PC-3 (cell line): Measurements from ENCODE around the gene GRIN3A. TPM values are rescaled to one million over a fixed set of nuclear protein-coding genes. Genes with fewer than 3 reads are reported as not detected.

ENCODE experiments used
- ATAC-seq: fragments of 200-7000 bp; cut with Tn5 transposase; 2 replicates; pipeline ENCODE4 v1.9.1; 2020; ENCODE audit warnings: mild to moderate bottlenecking, moderate library complexity
- BruUV-seq: library from RNA; stranded (reverse); fragments of 400-500 nt; replicated peaks from 2 replicates; lab custom pipeline; 2021; lab: Mats Ljungman, UMichigan
- CTCF ChIA-PET: fragments of 300-600 bp; sonication (Branson Sonifier 250); formaldehyde crosslinking; loops from one replicate; lab custom pipeline; 2022; ENCODE audit warnings: antibody characterized with exemption; lab: Charles Lee
- POLR2A ChIA-PET: fragments of 300-600 bp; sonication (Branson Sonifier 250); formaldehyde crosslinking; loops from one replicate; lab custom pipeline; 2022; ENCODE audit warnings: antibody characterized with exemption; ENCODE audit not compliant: unreplicated experiment; lab: Charles Lee
- DNase-seq: peaks from one replicate; pipeline ENCODE4 v3.0.0-alpha.2; 2015
- H2AFZ ChIP-seq: fragments of 300-600 bp; sonication (generic); 2 replicates; pipeline ENCODE4 v1.6.0; 2016; ENCODE audit warnings: antibody characterized with exemption, low read length
- H3F3A ChIP-seq: fragments of 300-600 bp; sonication (generic); one replicate; pipeline ENCODE4 v1.6.0; 2017; ENCODE audit warnings: antibody characterized with exemption, low read length, control low read depth, mild to moderate bottlenecking; ENCODE audit not compliant: unreplicated experiment
- H3K27ac ChIP-seq: fragments of 300-600 bp; sonication (generic); 2 replicates; pipeline ENCODE4 v1.5.1; 2016; ENCODE audit warnings: mild to moderate bottlenecking, low read length
- H3K27me3 ChIP-seq: fragments of 300-600 bp; sonication (generic); 2 replicates; pipeline ENCODE4 v1.6.1; 2016; ENCODE audit warnings: low read length, mixed read lengths
- H3K36me3 ChIP-seq: fragments of 300-600 bp; sonication (generic); 2 replicates; pipeline ENCODE4 v1.6.1; 2016; ENCODE audit warnings: low read depth, mixed run types, low read length, mixed read lengths
- H3K4me1 ChIP-seq: fragments of 300-600 bp; sonication (generic); 2 replicates; pipeline ENCODE4 v1.5.1; 2016; ENCODE audit warnings: low read length; ENCODE audit not compliant: insufficient read depth
- H3K4me2 ChIP-seq: fragments of 300-600 bp; sonication (generic); 2 replicates; pipeline ENCODE4 v1.6.0; 2016; ENCODE audit warnings: low read length
- H3K4me3 ChIP-seq: fragments of 300-600 bp; sonication (generic); 2 replicates; pipeline ENCODE4 v1.5.1; 2016; ENCODE audit warnings: mild to moderate bottlenecking, low read length, mixed read lengths
- H3K79me2 ChIP-seq: fragments of 300-600 bp; sonication (generic); 2 replicates; pipeline ENCODE4 v1.6.1; 2017; ENCODE audit warnings: low read length, mixed read lengths
- H3K9ac ChIP-seq: fragments of 300-600 bp; sonication (generic); 2 replicates; pipeline ENCODE4 v1.6.0; 2016; ENCODE audit warnings: mild to moderate bottlenecking, low read length
- H3K9me2 ChIP-seq: fragments of 300-600 bp; sonication (generic); replicated peaks from 2 replicates; pipeline ENCODE4 v1.6.1; 2016; ENCODE audit warnings: mixed run types, low read length, mixed read lengths
- H3K9me3 ChIP-seq: fragments of 300-600 bp; sonication (generic); 2 replicates; pipeline ENCODE4 v1.6.1; 2016; ENCODE audit warnings: low read length, mixed read lengths
- H4K20me1 ChIP-seq: fragments of 300-600 bp; sonication (generic); 2 replicates; pipeline ENCODE4 v1.6.1; 2016; ENCODE audit warnings: low read length, mixed read lengths
- EZH2 ChIP-seq: fragments of 300-600 bp; sonication (generic); IDR thresholded peaks from one replicate; pipeline ENCODE4 v1.6.1; 2017; ENCODE audit warnings: antibody characterized with exemption, mild to moderate bottlenecking, low read length; ENCODE audit not compliant: unreplicated experiment
- EZH2phosphoT487 ChIP-seq: fragments of 300-600 bp; sonication (generic); IDR thresholded peaks from 2 replicates; pipeline ENCODE4 v1.6.1; 2018; ENCODE audit warnings: mild to moderate bottlenecking, antibody characterized with exemption, low read length, borderline replicate concordance
- intact Hi-C: fragments of 100-400 bp; cut with micrococcal nuclease; formaldehyde crosslinking; loops from 2 replicates; pipeline ENCODE4 v1.9.0; 2023
- total RNA-seq: library from RNA; depleted of rRNA; stranded (reverse); fragments of >200 nt; gene quantifications from 2 replicates; pipeline ENCODE4 v1.2.3, GENCODE V29; 2014
- TF ChIP-seq, protein P1 (sequence below): fragments of 300-600 bp; sonication (generic); conservative IDR thresholded peaks from 2 replicates; pipeline ENCODE4 v1.5.1; 2017; ENCODE audit warnings: antibody characterized with exemption, low read depth, mild to moderate bottlenecking, low read length

Gene GRIN3A
- total RNA-seq, 1 experiment from 2014 or later: not detected

- H3K4me2 ChIP-seq: no peak overlapping the region
- DNase-seq (peak; percentile 62), ATAC-seq (peak; percentile 46)
- no peak for TF ChIP-seq EZH2phosphoT487
- TF ChIP-seq, protein P1, sequence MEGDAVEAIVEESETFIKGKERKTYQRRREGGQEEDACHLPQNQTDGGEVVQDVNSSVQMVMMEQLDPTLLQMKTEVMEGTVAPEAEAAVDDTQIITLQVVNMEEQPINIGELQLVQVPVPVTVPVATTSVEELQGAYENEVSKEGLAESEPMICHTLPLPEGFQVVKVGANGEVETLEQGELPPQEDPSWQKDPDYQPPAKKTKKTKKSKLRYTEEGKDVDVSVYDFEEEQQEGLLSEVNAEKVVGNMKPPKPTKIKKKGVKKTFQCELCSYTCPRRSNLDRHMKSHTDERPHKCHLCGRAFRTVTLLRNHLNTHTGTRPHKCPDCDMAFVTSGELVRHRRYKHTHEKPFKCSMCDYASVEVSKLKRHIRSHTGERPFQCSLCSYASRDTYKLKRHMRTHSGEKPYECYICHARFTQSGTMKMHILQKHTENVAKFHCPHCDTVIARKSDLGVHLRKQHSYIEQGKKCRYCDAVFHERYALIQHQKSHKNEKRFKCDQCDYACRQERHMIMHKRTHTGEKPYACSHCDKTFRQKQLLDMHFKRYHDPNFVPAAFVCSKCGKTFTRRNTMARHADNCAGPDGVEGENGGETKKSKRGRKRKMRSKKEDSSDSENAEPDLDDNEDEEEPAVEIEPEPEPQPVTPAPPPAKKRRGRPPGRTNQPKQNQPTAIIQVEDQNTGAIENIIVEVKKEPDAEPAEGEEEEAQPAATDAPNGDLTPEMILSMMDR: peak; percentile 68
- no peaks in the 10 kb centered on the region for H3F3A ChIP-seq
- H3K27ac ChIP-seq: no peak overlapping the region
- no peak overlapping the region for H3K4me3 ChIP-seq
- ChIA-PET CTCF (no interaction called here), POLR2A (no interaction called here)
- H3K27me3 ChIP-seq: peaks cover 10% of the 10 kb centered on the region; the same call in 1 of the 2 replicates
- no peaks in the 10 kb centered on the region for H3K79me2 ChIP-seq
- no peak overlapping the region for H3K9ac ChIP-seq
- intact Hi-C loops: no loop called here
- H3K9me3 ChIP-seq: no peaks in the 10 kb centered on the region
- BruUV-seq: no TSS peak
- H2AFZ ChIP-seq: no peak overlapping the region
- H4K20me1 ChIP-seq: no peaks in the 10 kb centered on the region
- H3K36me3 ChIP-seq: no peaks in the 10 kb centered on the region
- H3K9me2 ChIP-seq: no peaks in the 10 kb centered on the region
- H3K4me1 ChIP-seq: no peaks in the 10 kb centered on the region
Measured at GRCh38 chr9:101601904-101602765, 136.3 kb downstream of the GRIN3A start.

- Histone ChIP-seq H3K27ac (no peak within 1 kb of the TSS), H3K36me3 (no peaks in the 10 kb centered on the region), H3K4me1 (peaks cover under 1% of the 10 kb centered on the region; the same call in 1 of the 2 replicates), H3K4me2 (no peak within 1 kb of the TSS), H3K4me3 (no peak within 1 kb of the TSS), H3F3A (no peaks in the 10 kb centered on the region), H3K27me3 (peaks cover 12% of the 10 kb centered on the region; the same call in 1 of the 2 replicates), H3K79me2 (no peaks in the 10 kb centered on the region), H3K9me3 (no peaks in the 10 kb centered on the region), H3K9me2 (no peaks in the 10 kb centered on the region), H3K9ac (no peak within 1 kb of the TSS), H2AFZ (no peak within 1 kb of the TSS), H4K20me1 (no peaks in the 10 kb centered on the region)
- TF ChIP-seq EZH2phosphoT487: no peak
- TF ChIP-seq, protein P1: no peak
- no peak for TF ChIP-seq EZH2
- intact Hi-C loops: no loop called here
- DNase-seq (no peak), ATAC-seq (no peak)
- no TSS peak for BruUV-seq
- ChIA-PET POLR2A (no interaction called here), CTCF (no interaction called here)
Measured at GRCh38 chr9:101594796-101595195, 143.7 kb downstream of the GRIN3A start, which contains the start of gene PPP3R2. Gene PPP3R2, minus strand, starts transcription at chr9:101594969. Its CDS starts 48 bp downstream, at chr9:101594921.

GRCh38 chr9:101593345-101593744 is 145.1 kb downstream of the GRIN3A start:
- ATAC-seq (no peak), DNase-seq (no peak)
- Histone ChIP-seq H3K9me3 (no peaks in the 10 kb centered on the region), H3K27me3 (peaks cover 12% of the 10 kb centered on the region; the same call in 1 of the 2 replicates), H3K79me2 (no peaks in the 10 kb centered on the region), H3K4me1 (peaks cover 3% of the 10 kb centered on the region; the same call in 1 of the 2 replicates), H3K36me3 (no peaks in the 10 kb centered on the region), H3K4me3 (no peak overlapping the region), H3K9me2 (no peaks in the 10 kb centered on the region), H2AFZ (no peak overlapping the region), H3K4me2 (no peak overlapping the region), H3K9ac (no peak overlapping the region), H3K27ac (no peak overlapping the region), H3F3A (no peaks in the 10 kb centered on the region), H4K20me1 (no peaks in the 10 kb centered on the region)
- ChIA-PET CTCF (no interaction called here), POLR2A (no interaction called here)
- intact Hi-C loops: no loop called here
- no peak for TF ChIP-seq EZH2
- TF ChIP-seq, protein P1: no peak
- no peak for TF ChIP-seq EZH2phosphoT487
- BruUV-seq: no TSS peak
